Thyroid gland (tissue), 4 donors: Measurements from ENCODE around the gene EFNA2.

Experiments used
- POLR2A ChIP-seq, 2 donors: fragments of 450-650 bp; IDR thresholded peaks; one replicate each; pipeline ENCODE4 v1.6.1; 2017; ENCODE audit warnings: antibody characterized with exemption in 2 of 2, mild to moderate bottlenecking in 2 of 2, moderate library complexity in 1 of 2
- TF ChIP-seq, protein P1 (sequence below), 6 experiments: fragments of 200-600 bp in 3 of 6; fragments of 450-650 bp in 3 of 6; sonication (generic) in 3 of 6; IDR thresholded peaks; one replicate each; pipeline ENCODE4 v1.5.1; 2016 to 2019; ENCODE audit warnings: antibody characterized with exemption in 6 of 6, mild to moderate bottlenecking in 2 of 6, inconsistent platforms in 1 of 6, moderate library complexity in 1 of 6

DNA sequence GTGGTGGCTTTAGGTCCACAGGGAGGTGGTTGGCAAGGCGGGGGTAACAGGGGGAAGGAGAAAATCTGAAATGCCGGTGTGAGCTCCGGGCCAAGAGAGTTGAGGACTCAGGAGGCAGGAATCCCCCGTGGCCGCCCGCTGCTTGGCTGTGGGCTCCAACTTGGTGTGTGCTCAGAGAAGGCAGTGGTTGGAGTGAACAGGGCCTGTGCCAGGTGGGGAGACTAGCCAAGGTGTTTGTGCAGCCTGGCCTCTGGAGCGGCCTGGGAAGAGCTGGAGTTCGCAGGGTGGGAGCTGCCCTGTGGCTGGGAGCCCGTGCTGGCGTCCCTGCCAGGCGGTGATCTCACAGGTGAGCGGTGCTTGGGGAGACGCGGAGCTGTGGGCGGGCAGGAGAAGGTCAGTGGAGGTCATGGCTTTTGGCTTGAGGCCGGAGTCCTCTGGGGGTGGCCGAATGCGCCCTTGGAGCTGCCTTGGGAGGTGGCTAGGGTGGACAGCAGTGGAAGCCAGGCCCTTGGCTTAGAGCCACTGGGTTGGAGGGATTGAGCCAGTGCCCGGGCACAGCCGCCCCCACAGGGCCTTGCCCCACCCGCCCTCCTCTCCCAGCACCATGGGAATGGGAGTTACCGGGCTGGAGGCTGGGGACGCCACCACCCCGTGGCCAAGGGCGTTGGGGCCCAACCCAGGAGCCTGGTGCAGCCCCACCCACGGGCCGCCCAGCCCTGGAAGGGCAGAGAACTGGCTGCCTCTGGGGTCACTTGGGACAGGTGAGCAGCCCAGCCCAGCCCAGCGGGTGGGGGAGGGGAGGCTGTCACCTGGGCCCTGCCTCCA, 23.7 kb upstream of the EFNA2 start:
- TF ChIP-seq, protein P1, sequence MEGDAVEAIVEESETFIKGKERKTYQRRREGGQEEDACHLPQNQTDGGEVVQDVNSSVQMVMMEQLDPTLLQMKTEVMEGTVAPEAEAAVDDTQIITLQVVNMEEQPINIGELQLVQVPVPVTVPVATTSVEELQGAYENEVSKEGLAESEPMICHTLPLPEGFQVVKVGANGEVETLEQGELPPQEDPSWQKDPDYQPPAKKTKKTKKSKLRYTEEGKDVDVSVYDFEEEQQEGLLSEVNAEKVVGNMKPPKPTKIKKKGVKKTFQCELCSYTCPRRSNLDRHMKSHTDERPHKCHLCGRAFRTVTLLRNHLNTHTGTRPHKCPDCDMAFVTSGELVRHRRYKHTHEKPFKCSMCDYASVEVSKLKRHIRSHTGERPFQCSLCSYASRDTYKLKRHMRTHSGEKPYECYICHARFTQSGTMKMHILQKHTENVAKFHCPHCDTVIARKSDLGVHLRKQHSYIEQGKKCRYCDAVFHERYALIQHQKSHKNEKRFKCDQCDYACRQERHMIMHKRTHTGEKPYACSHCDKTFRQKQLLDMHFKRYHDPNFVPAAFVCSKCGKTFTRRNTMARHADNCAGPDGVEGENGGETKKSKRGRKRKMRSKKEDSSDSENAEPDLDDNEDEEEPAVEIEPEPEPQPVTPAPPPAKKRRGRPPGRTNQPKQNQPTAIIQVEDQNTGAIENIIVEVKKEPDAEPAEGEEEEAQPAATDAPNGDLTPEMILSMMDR (IDR thresholded peaks at IDR 0.05): no peak
- peak in 1 of 2 donors; percentile 77 for TF ChIP-seq POLR2A (IDR thresholded peaks at IDR 0.05)
